Ovary (tissue), 3 donors: ENCODE measurements around the gene TSGA10IP.

ENCODE experiments used
- POLR2A ChIP-seq: fragments of 450-650 bp; IDR thresholded peaks from one replicate; pipeline ENCODE4 v1.6.1; 2017; ENCODE audit warnings: antibody characterized with exemption, mild to moderate bottlenecking, moderate library complexity
- TF ChIP-seq, protein P1 (sequence below), 3 donors: fragments of 450-650 bp in 2 of 3; fragments of 200-600 bp in 1 of 3; IDR thresholded peaks; one replicate each; pipeline versions ENCODE4 v1.5.1 to v1.8.0; 2016 to 2022; ENCODE audit warnings: antibody characterized with exemption in 3 of 3, mild to moderate bottlenecking in 1 of 3
- donor health status: DM: no; HTN: no; CAD: no.

DNA sequence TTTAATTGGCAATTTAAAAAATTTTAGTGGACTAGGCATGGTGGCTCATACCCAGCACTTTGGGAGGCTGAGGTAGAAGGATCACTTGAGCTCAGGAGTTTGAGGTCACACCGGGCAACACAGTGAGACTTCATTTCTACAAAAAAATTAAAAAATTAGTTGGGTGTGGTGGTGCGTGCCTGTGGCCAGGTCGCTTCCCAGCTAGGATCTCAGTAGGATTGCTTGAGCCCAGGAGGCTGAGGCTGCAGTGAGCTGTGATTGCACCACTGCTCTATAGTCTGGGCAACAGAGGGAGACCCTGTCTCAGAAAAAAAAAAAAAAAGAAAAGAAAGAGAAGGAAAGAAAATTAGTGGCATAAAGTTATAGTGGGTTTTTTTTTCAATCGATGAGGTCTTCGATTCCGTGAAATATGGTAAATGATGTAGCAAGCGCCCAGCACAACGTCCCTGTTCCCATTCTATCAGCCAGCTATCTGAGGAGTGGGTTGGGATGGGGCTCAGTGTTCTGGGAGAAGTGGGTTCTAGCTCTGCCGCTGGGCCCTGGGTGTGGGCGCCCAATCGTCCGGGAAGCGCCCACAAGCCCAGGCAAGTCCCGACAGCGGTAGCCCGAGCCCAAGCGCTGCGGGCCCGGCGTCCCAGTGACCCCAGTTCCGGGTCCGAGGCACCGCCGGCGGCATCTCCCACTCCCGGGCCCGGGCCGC lies 46.5 kb upstream of the TSGA10IP start:
- no peak for TF ChIP-seq POLR2A
- TF ChIP-seq, protein P1, sequence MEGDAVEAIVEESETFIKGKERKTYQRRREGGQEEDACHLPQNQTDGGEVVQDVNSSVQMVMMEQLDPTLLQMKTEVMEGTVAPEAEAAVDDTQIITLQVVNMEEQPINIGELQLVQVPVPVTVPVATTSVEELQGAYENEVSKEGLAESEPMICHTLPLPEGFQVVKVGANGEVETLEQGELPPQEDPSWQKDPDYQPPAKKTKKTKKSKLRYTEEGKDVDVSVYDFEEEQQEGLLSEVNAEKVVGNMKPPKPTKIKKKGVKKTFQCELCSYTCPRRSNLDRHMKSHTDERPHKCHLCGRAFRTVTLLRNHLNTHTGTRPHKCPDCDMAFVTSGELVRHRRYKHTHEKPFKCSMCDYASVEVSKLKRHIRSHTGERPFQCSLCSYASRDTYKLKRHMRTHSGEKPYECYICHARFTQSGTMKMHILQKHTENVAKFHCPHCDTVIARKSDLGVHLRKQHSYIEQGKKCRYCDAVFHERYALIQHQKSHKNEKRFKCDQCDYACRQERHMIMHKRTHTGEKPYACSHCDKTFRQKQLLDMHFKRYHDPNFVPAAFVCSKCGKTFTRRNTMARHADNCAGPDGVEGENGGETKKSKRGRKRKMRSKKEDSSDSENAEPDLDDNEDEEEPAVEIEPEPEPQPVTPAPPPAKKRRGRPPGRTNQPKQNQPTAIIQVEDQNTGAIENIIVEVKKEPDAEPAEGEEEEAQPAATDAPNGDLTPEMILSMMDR (IDR thresholded peaks at IDR 0.05), result no peak
